Breast epithelium (tissue), 3 donors: ENCODE data around the gene FZD10.

Source experiments
- CTCF ChIP-seq, 3 donors: fragments of 450-650 bp; IDR thresholded peaks; one replicate each; pipeline ENCODE4 v1.5.1; 2016 to 2017; ENCODE audit warnings: antibody characterized with exemption in 3 of 3, mild to moderate bottlenecking in 3 of 3, moderate library complexity in 3 of 3
- POLR2AphosphoS5 ChIP-seq, 3 donors: sonication (generic); formaldehyde crosslinking; IDR thresholded peaks; one replicate each; pipeline ENCODE4 v1.6.1; 2017; ENCODE audit warnings: antibody characterized with exemption in 3 of 3

GRCh38 chr12:130153803-130154202 is 8.5 kb upstream of the FZD10 start:
- no peak for TF ChIP-seq POLR2AphosphoS5 (IDR thresholded peaks at IDR 0.05)
- TF ChIP-seq CTCF (IDR thresholded peaks at IDR 0.05): no peak
